Lower lobe of right lung (tissue), 2 donors: ENCODE results near the gene ACACA. TPM values are rescaled to one million over a fixed set of nuclear protein-coding genes. Genes with fewer than 3 reads are reported as not detected.

Experiments
- ATAC-seq, 2 donors: fragments of 200-7000 bp; cut with Tn5 transposase; one replicate each; pipeline ENCODE4 v1.9.1; 2020 to 2022; ENCODE audit warnings: mild to moderate bottlenecking in 2 of 2, moderate library complexity in 2 of 2
- DNase-seq: peaks from one replicate; pipeline ENCODE4 v3.0.0-alpha.2; 2020
- H3K27ac ChIP-seq: fragments of 200-600 bp; one replicate; pipeline ENCODE4 v1.8.0; 2022
- H3K27me3 ChIP-seq: fragments of 200-600 bp; one replicate; pipeline ENCODE4 v1.8.0; 2022; ENCODE audit warnings: low read depth
- H3K36me3 ChIP-seq: fragments of 200-600 bp; one replicate; pipeline ENCODE4 v1.8.0; 2022; ENCODE audit warnings: mild to moderate bottlenecking
- H3K4me1 ChIP-seq: fragments of 200-600 bp; one replicate; pipeline ENCODE4 v1.8.0; 2022
- H3K4me3 ChIP-seq: fragments of 200-600 bp; one replicate; pipeline ENCODE4 v1.8.0; 2022; ENCODE audit warnings: mild to moderate bottlenecking
- H3K9me3 ChIP-seq: fragments of 200-600 bp; one replicate; pipeline ENCODE4 v1.8.0; 2022
- intact Hi-C: fragments of 100-400 bp; cut with DNase I; formaldehyde crosslinking; loops from one replicate; pipeline ENCODE4 v1.11.0; 2022
- total RNA-seq: library from RNA; stranded (reverse); fragmentation: NEBNext Ultra II Directional; extraction: Animal tissue kit (Norgen Biotek cat#: 25700); gene quantifications from one replicate; pipeline ENCODE4 v1.2.1, GENCODE V29; 2021
- TF ChIP-seq, protein P1 (sequence below): fragments of 200-600 bp; IDR thresholded peaks from one replicate; pipeline ENCODE4 v1.8.0; 2022; ENCODE audit warnings: antibody characterized with exemption, mild to moderate bottlenecking
- donor health status: DM: no; HTN: yes; CAD: no; lungs with severe emphysema.

The ACACA gene
- total RNA-seq, 1 donor from 2014 or later, result 132 TPM

DNA sequence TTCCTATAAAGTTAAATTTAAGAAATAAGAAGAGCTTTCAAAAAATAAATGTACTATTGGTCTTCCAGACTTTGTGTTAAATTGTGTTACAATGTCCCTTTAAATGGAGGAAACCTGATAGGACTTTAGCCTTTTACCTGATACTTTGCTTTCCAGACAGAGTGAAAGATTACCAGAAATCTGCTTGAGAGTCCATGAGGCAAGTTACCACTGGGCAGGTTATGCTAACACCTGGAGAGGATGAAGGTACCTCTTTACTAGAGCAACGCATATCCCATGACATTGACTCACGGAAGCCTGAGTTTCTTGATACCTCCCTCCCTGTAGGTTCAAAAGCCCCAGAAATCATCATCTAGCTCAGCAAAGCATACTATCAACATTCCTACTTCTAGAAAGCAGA, 174.7 kb downstream of the ACACA start:
- ATAC-seq (no peak), DNase-seq (no peak)
- TF ChIP-seq, protein P1, sequence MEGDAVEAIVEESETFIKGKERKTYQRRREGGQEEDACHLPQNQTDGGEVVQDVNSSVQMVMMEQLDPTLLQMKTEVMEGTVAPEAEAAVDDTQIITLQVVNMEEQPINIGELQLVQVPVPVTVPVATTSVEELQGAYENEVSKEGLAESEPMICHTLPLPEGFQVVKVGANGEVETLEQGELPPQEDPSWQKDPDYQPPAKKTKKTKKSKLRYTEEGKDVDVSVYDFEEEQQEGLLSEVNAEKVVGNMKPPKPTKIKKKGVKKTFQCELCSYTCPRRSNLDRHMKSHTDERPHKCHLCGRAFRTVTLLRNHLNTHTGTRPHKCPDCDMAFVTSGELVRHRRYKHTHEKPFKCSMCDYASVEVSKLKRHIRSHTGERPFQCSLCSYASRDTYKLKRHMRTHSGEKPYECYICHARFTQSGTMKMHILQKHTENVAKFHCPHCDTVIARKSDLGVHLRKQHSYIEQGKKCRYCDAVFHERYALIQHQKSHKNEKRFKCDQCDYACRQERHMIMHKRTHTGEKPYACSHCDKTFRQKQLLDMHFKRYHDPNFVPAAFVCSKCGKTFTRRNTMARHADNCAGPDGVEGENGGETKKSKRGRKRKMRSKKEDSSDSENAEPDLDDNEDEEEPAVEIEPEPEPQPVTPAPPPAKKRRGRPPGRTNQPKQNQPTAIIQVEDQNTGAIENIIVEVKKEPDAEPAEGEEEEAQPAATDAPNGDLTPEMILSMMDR, result no peak
- Histone ChIP-seq H3K27me3 (no peaks in the 10 kb centered on the region), H3K4me1 (no peaks in the 10 kb centered on the region), H3K9me3 (no peaks in the 10 kb centered on the region), H3K27ac (no peak overlapping the region), H3K36me3 (peaks cover 67% of the 10 kb centered on the region), H3K4me3 (no peak overlapping the region)
- intact Hi-C loops, result no loop called here

DNA sequence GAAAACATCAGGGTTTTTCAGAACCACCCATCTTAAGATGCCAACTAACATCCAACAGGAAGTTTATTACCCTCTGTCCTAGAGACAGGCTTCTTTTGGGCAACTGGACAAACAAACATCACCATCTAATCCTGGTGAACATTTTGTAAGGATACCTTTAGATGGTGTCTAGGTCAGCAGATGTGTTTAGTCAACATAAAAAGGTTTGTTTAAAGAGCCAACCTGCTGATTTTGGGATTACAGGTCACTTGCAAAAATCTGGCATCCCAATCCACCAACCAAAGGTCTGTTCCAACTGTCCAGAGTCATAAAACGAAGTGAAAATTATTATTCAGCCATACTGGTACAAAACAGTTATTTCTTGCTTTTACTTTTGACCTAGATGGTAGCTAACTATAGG, 176.0 kb downstream of the ACACA start:
- H3K9me3 ChIP-seq, result no peaks in the 10 kb centered on the region
- no peak overlapping the region for H3K4me3 ChIP-seq
- ATAC-seq, result no peak
- H3K27ac ChIP-seq, result no peak overlapping the region
- peaks cover 68% of the 10 kb centered on the region for H3K36me3 ChIP-seq
- intact Hi-C loops, result no loop called here
- H3K4me1 ChIP-seq, result no peaks in the 10 kb centered on the region
- TF ChIP-seq, protein P1, result no peak
- no peaks in the 10 kb centered on the region for H3K27me3 ChIP-seq
- DNase-seq, result no peak

GRCh38 chr17:37225465-37225864, 181.2 kb downstream of the ACACA start:
- Histone ChIP-seq H3K27me3 (no peaks in the 10 kb centered on the region), H3K4me3 (no peak overlapping the region), H3K27ac (no peak overlapping the region), H3K4me1 (no peaks in the 10 kb centered on the region), H3K9me3 (no peaks in the 10 kb centered on the region), H3K36me3 (peaks cover 73% of the 10 kb centered on the region)
- intact Hi-C loops, result no loop called here
- TF ChIP-seq, protein P1, result no peak
- DNase-seq, result no peak
- no peak for ATAC-seq

GRCh38 chr17:37221865-37222264, 184.8 kb downstream of the ACACA start:
- ATAC-seq, result no peak
- intact Hi-C loops, result no loop called here
- no peaks in the 10 kb centered on the region for H3K27me3 ChIP-seq

GRCh38 chr17:37220607-37220953, 186.1 kb downstream of the ACACA start:
- no peak overlapping the region for H3K27ac ChIP-seq
- ATAC-seq, result no peak
- no peaks in the 10 kb centered on the region for H3K4me1 ChIP-seq
- H3K27me3 ChIP-seq, result no peaks in the 10 kb centered on the region
- intact Hi-C loops, result no loop called here
- peaks cover 64% of the 10 kb centered on the region for H3K36me3 ChIP-seq
- TF ChIP-seq, protein P1, result no peak
- H3K9me3 ChIP-seq, result no peaks in the 10 kb centered on the region
- no peak overlapping the region for H3K4me3 ChIP-seq
- no peak for DNase-seq

More at GRCh38 chr17:37221865-37222264, 184.8 kb downstream of the ACACA start:
- H3K9me3 ChIP-seq, result no peaks in the 10 kb centered on the region
- peaks cover 74% of the 10 kb centered on the region for H3K36me3 ChIP-seq
- TF ChIP-seq, protein P1, result no peak
- no peak overlapping the region for H3K4me3 ChIP-seq
- no peak for DNase-seq
- no peak overlapping the region for H3K27ac ChIP-seq
- H3K4me1 ChIP-seq, result no peaks in the 10 kb centered on the region
